ENCODE measurements around the gene PHLPP2.
"Not testable (repeated sequence)": the region's sequence is repeated elsewhere in the genome, so short reads cannot be mapped to it uniquely, and the experiment has no call there.

Gene PHLPP2

DNA sequence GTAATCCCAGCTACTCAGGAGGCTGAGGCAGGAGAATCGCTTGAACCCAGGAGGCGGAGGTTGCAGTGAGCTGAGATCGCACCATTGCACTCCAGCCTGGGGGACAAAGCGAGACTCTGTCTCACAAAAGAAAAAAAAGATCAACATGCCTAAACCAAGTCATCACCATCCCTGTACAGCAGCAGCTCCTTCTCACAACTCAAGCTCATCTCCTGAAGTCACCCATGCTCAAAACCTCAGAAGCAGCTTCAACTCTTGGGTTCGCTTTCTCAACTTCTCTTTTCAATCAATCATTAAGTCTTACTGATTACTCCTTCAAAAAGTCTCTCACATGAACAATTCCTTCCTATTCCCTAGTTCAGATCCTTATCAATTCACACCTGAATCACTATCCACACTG is 31.3 kb downstream of the PHLPP2 start:
- no peak overlapping the region for H3K27ac ChIP-seq (ENCODE audit: low read depth, low read length)
- H3K36me3 ChIP-seq (ENCODE audit: control insufficient read depth in 1 of 2, insufficient read depth in 2 of 2, low read length in 2 of 2), result peaks cover 5 to 6% of the 10 kb centered on the region in 2 donors
- no peaks in the 10 kb centered on the region for H3K9me3 ChIP-seq (ENCODE audit: control insufficient read depth in 1 of 2, low read length in 2 of 2)
- H3K4me1 ChIP-seq (ENCODE audit: control insufficient read depth in 1 of 2, insufficient read depth in 2 of 2, low read length in 2 of 2), result no peaks in the 10 kb centered on the region
- H3K4me3 ChIP-seq (ENCODE audit: low read depth in 1 of 2, low read length in 2 of 2), result no peak overlapping the region
- no peaks in the 10 kb centered on the region for H3K27me3 ChIP-seq (ENCODE audit: control insufficient read depth in 1 of 2, insufficient read depth in 2 of 2, low read length in 2 of 2)
- H3K9ac ChIP-seq (ENCODE audit: low read depth in 1 of 2, low read length in 2 of 2), result no peak overlapping the region

DNA sequence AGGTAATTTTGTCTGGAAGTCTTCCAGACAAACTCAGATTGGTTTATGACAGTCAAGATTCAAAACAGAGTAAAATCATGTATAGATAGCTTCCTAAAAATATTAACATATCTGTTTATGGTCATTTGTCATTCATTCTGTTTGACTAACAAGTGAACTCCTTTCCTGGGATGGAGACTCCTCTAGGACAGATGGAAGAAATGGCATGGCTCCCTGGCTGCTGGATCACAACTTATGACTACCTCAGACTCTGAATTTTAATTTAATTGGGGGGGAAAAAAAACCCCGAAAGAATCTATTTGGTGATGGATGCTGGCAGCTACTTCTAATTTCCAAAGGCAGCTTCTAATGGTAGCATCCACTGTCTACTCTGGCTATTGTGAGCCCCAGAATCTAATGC is 34.6 kb downstream of the PHLPP2 start:
- Histone ChIP-seq H3K27me3 (ENCODE audit: control insufficient read depth in 1 of 2, insufficient read depth in 2 of 2, low read length in 2 of 2) (no peaks in the 10 kb centered on the region), H3K9ac (ENCODE audit: low read depth in 1 of 2, low read length in 2 of 2) (no peak overlapping the region), H3K4me3 (ENCODE audit: low read depth in 1 of 2, low read length in 2 of 2) (no peak overlapping the region), H3K27ac (ENCODE audit: low read depth, low read length) (no peak overlapping the region), H3K4me1 (ENCODE audit: control insufficient read depth in 1 of 2, insufficient read depth in 2 of 2, low read length in 2 of 2) (no peaks in the 10 kb centered on the region), H3K36me3 (ENCODE audit: control insufficient read depth in 1 of 2, insufficient read depth in 2 of 2, low read length in 2 of 2) (peaks cover 5 to 6% of the 10 kb centered on the region in 2 donors), H3K9me3 (ENCODE audit: control insufficient read depth in 1 of 2, low read length in 2 of 2) (no peaks in the 10 kb centered on the region)

GRCh38 chr16:71687861-71688260 is 36.6 kb downstream of the PHLPP2 start:
- H3K4me1 ChIP-seq (ENCODE audit: control insufficient read depth in 1 of 2, insufficient read depth in 2 of 2, low read length in 2 of 2), result no peaks in the 10 kb centered on the region

DNA sequence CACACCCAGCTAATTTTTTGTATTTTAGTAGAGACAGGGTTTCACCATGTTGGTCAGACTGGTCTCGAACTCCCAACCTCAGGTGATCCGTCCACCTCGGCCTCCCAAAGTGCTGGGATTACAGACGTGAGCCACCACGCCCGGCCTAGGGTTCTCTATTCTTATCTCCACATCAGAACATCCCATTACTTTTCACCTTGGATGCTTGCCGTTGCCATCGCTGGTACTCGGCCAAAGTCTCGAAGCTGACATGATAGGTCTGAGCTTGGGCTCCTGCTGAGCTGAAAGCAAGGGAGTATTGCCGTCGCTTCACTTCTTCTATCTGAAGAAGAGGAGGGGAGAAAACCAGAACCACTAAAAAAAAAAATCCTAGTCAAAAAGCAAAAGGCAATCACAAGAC is 40.2 kb downstream of the PHLPP2 start:
- H3K27ac ChIP-seq (ENCODE audit: low read depth, low read length); H3K36me3 ChIP-seq (ENCODE audit: control insufficient read depth in 1 of 2, insufficient read depth in 2 of 2, low read length in 2 of 2); H3K27me3 ChIP-seq (ENCODE audit: control insufficient read depth in 1 of 2, insufficient read depth in 2 of 2, low read length in 2 of 2); H3K4me3 ChIP-seq (ENCODE audit: low read depth in 1 of 2, low read length in 2 of 2); H3K4me1 ChIP-seq (ENCODE audit: control insufficient read depth in 1 of 2, insufficient read depth in 2 of 2, low read length in 2 of 2); H3K9me3 ChIP-seq (ENCODE audit: control insufficient read depth in 1 of 2, low read length in 2 of 2); H3K9ac ChIP-seq (ENCODE audit: low read depth in 1 of 2, low read length in 2 of 2): not testable (repeated sequence)

More at GRCh38 chr16:71687861-71688260, 36.6 kb downstream of the PHLPP2 start:
- H3K36me3 ChIP-seq (ENCODE audit: control insufficient read depth in 1 of 2, insufficient read depth in 2 of 2, low read length in 2 of 2), result peaks cover 5 to 9% of the 10 kb centered on the region in 2 donors
- no peaks in the 10 kb centered on the region for H3K27me3 ChIP-seq (ENCODE audit: control insufficient read depth in 1 of 2, insufficient read depth in 2 of 2, low read length in 2 of 2)
- H3K27ac ChIP-seq (ENCODE audit: low read depth, low read length), result no peak overlapping the region
- no peaks in the 10 kb centered on the region for H3K9me3 ChIP-seq (ENCODE audit: control insufficient read depth in 1 of 2, low read length in 2 of 2)
- no peak overlapping the region for H3K4me3 ChIP-seq (ENCODE audit: low read depth in 1 of 2, low read length in 2 of 2)
- H3K9ac ChIP-seq (ENCODE audit: low read depth in 1 of 2, low read length in 2 of 2), result no peak overlapping the region

DNA sequence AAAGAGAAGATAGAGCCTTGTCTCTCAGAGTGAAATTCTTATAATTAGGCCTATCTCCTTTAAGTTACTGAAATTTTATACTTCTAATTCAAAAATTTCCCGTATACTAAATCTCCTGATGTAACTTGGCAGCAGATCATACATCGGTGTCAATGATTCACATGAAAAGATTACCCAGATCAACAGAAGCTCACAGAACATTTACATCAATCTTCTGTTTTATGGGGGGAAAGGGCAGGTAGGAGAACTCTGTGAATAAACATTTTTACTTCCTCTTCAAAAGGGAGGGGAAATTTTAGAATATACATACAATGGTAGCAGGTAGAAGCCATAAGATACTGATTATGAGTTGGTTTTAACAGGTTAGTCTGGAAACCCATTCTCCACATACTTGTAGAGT is 43.1 kb downstream of the PHLPP2 start:
- H3K9me3 ChIP-seq (ENCODE audit: control insufficient read depth in 1 of 2, low read length in 2 of 2), result no peaks in the 10 kb centered on the region
- H3K9ac ChIP-seq (ENCODE audit: low read depth in 1 of 2, low read length in 2 of 2), result no peak overlapping the region
- H3K27ac ChIP-seq (ENCODE audit: low read depth, low read length), result no peak overlapping the region

DNA sequence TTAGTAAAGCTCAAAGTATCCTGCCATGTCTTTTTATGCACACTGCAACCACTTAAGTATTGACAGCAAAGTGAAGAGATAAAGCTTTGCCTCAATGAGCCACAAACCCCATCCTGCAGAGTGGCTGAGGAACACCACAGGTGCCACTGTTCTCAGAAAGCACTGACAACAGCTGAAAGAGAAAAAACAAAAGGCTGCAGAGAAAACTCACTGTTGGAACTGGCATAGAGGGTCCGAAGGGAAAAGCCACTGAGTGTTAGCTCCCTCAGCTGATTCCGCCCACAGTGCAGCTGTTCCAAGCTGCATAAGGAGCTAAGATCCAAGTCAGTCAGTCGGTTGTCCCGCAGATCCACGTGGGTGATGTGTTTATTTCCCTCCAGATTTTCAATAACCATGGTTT is 48.3 kb downstream of the PHLPP2 start:
- Histone ChIP-seq H3K27me3 (ENCODE audit: control insufficient read depth in 1 of 2, insufficient read depth in 2 of 2, low read length in 2 of 2) (no peaks in the 10 kb centered on the region), H3K27ac (ENCODE audit: low read depth, low read length) (no peak overlapping the region), H3K9ac (ENCODE audit: low read depth in 1 of 2, low read length in 2 of 2) (no peak overlapping the region), H3K4me1 (ENCODE audit: control insufficient read depth in 1 of 2, insufficient read depth in 2 of 2, low read length in 2 of 2) (peaks cover 0 to 4% of the 10 kb centered on the region in 2 donors), H3K9me3 (ENCODE audit: control insufficient read depth in 1 of 2, low read length in 2 of 2) (no peaks in the 10 kb centered on the region), H3K4me3 (ENCODE audit: low read depth in 1 of 2, low read length in 2 of 2) (no peak overlapping the region), H3K36me3 (ENCODE audit: control insufficient read depth in 1 of 2, insufficient read depth in 2 of 2, low read length in 2 of 2) (peaks cover 3 to 21% of the 10 kb centered on the region in 2 donors)

More for the DNA sequence above, 43.1 kb downstream of the PHLPP2 start:
- H3K4me1 ChIP-seq (ENCODE audit: control insufficient read depth in 1 of 2, insufficient read depth in 2 of 2, low read length in 2 of 2), result peaks cover 0 to 7% of the 10 kb centered on the region in 2 donors
- H3K27me3 ChIP-seq (ENCODE audit: control insufficient read depth in 1 of 2, insufficient read depth in 2 of 2, low read length in 2 of 2), result no peaks in the 10 kb centered on the region
- no peak overlapping the region for H3K4me3 ChIP-seq (ENCODE audit: low read depth in 1 of 2, low read length in 2 of 2)
- peaks cover 2 to 11% of the 10 kb centered on the region in 2 donors for H3K36me3 ChIP-seq (ENCODE audit: control insufficient read depth in 1 of 2, insufficient read depth in 2 of 2, low read length in 2 of 2)

DNA sequence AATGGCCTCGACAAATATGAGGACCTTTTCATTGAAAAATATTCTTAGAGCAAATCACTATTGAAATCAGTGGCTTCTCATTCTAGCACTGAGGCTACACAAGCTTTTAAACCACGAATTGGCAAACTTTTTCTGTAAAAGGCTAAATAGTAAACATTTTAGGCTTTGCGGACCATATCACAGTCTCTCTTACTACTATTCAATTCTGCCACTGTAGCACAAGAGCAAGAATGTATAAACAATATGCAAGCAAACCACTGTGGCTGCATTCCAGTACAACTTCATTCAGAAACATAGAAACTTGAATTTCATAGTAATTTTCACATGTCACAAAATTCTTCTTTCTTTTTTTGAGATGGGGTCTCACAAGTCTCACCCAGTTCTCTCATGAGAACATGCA is 49.1 kb downstream of the PHLPP2 start:
- Histone ChIP-seq H3K27me3 (ENCODE audit: control insufficient read depth in 1 of 2, insufficient read depth in 2 of 2, low read length in 2 of 2) (no peaks in the 10 kb centered on the region), H3K4me1 (ENCODE audit: control insufficient read depth in 1 of 2, insufficient read depth in 2 of 2, low read length in 2 of 2) (no peaks in the 10 kb centered on the region), H3K27ac (ENCODE audit: low read depth, low read length) (no peak overlapping the region), H3K36me3 (ENCODE audit: control insufficient read depth in 1 of 2, insufficient read depth in 2 of 2, low read length in 2 of 2) (peaks cover 7 to 28% of the 10 kb centered on the region in 2 donors), H3K4me3 (ENCODE audit: low read depth in 1 of 2, low read length in 2 of 2) (no peak overlapping the region), H3K9ac (ENCODE audit: low read depth in 1 of 2, low read length in 2 of 2) (no peak overlapping the region), H3K9me3 (ENCODE audit: control insufficient read depth in 1 of 2, low read length in 2 of 2) (no peaks in the 10 kb centered on the region)

GRCh38 chr16:71674229-71674628 is 50.3 kb downstream of the PHLPP2 start:
- Histone ChIP-seq H3K27me3 (ENCODE audit: control insufficient read depth in 1 of 2, insufficient read depth in 2 of 2, low read length in 2 of 2) (no peaks in the 10 kb centered on the region), H3K9me3 (ENCODE audit: control insufficient read depth in 1 of 2, low read length in 2 of 2) (no peaks in the 10 kb centered on the region), H3K9ac (ENCODE audit: low read depth in 1 of 2, low read length in 2 of 2) (no peak overlapping the region), H3K4me3 (ENCODE audit: low read depth in 1 of 2, low read length in 2 of 2) (no peak overlapping the region), H3K4me1 (ENCODE audit: control insufficient read depth in 1 of 2, insufficient read depth in 2 of 2, low read length in 2 of 2) (no peaks in the 10 kb centered on the region), H3K36me3 (ENCODE audit: control insufficient read depth in 1 of 2, insufficient read depth in 2 of 2, low read length in 2 of 2) (peaks cover 11 to 40% of the 10 kb centered on the region in 2 donors), H3K27ac (ENCODE audit: low read depth, low read length) (no peak overlapping the region)

- no peak overlapping the region for H3K27ac ChIP-seq (ENCODE audit: low read depth, low read length)
- H3K36me3 ChIP-seq (ENCODE audit: control insufficient read depth in 1 of 2, insufficient read depth in 2 of 2, low read length in 2 of 2), result peaks cover 11 to 42% of the 10 kb centered on the region in 2 donors
- no peaks in the 10 kb centered on the region for H3K4me1 ChIP-seq (ENCODE audit: control insufficient read depth in 1 of 2, insufficient read depth in 2 of 2, low read length in 2 of 2)
- H3K27me3 ChIP-seq (ENCODE audit: control insufficient read depth in 1 of 2, insufficient read depth in 2 of 2, low read length in 2 of 2), result no peaks in the 10 kb centered on the region
- H3K9me3 ChIP-seq (ENCODE audit: control insufficient read depth in 1 of 2, low read length in 2 of 2), result no peaks in the 10 kb centered on the region
- H3K4me3 ChIP-seq (ENCODE audit: low read depth in 1 of 2, low read length in 2 of 2), result no peak overlapping the region
- no peak overlapping the region for H3K9ac ChIP-seq (ENCODE audit: low read depth in 1 of 2, low read length in 2 of 2)
These were observed 50.9 kb downstream of the PHLPP2 start for GRCh38 chr16:71673582-71673973.

DNA sequence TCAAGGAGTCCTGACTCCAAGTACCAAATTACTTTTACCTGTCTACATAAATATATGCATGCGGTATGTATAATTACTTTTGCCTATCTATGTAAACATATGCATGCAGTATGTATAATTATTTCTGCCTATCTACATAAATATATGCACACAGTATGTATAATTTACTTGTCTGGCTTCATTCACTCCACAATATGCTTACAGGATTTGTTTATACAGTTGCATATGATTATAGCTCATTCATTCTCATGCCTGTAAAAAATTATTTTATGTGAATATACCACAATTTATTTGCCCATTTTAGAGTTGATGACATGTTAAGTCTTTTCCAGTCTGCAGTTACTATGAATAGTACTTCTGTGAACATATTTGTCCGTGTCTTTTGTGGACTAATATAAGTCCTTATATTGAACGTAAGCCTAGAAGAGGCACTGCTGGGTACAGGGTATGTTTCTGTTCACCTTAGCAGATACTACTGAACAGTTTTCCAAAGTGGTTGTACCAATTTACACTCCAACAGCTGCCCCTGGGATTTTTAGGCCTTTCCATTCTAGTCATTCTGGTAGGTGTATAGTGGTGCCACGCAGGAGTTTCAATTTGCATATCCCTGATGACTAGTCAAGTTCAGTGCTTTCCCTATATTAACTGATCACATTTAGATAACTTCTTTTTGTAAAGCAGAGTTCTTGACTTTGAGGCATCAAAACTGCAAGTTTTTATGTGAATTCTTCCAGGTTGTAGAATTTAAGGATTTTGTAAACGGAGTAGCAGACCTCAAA is 51.5 kb downstream of the PHLPP2 start:
- Histone ChIP-seq H3K27me3 (ENCODE audit: control insufficient read depth in 1 of 2, insufficient read depth in 2 of 2, low read length in 2 of 2) (no peaks in the 10 kb centered on the region), H3K4me3 (ENCODE audit: low read depth in 1 of 2, low read length in 2 of 2) (no peak overlapping the region), H3K4me1 (ENCODE audit: control insufficient read depth in 1 of 2, insufficient read depth in 2 of 2, low read length in 2 of 2) (no peaks in the 10 kb centered on the region), H3K36me3 (ENCODE audit: control insufficient read depth in 1 of 2, insufficient read depth in 2 of 2, low read length in 2 of 2) (peaks cover 9 to 38% of the 10 kb centered on the region in 2 donors), H3K27ac (ENCODE audit: low read depth, low read length) (no peak overlapping the region), H3K9ac (ENCODE audit: low read depth in 1 of 2, low read length in 2 of 2) (no peak overlapping the region), H3K9me3 (ENCODE audit: control insufficient read depth in 1 of 2, low read length in 2 of 2) (no peaks in the 10 kb centered on the region)
